Activated naive CD8-positive, alpha-beta T cell treated with anti-CD3 and anti-CD28 coated beads, Interleukin-2, amount 50 U/mL, for 24 hours (primary cell): ENCODE measurements around the gene MID1.

Experiments
- ATAC-seq: fragments of 150-1000 bp; cut with Tn5 transposase; one replicate; pipeline ENCODE4 v1.10.0; 2021
- DNase-seq: peaks from one replicate; pipeline ENCODE4 v3.0.0; 2021
- H3K27ac Mint-ChIP-seq: one replicate; pipeline ENCODE4 v1.8.0; 2021; ENCODE audit warnings: mild to moderate bottlenecking, mixed read lengths
- H3K27me3 Mint-ChIP-seq: one replicate; pipeline ENCODE4 v1.8.0; 2021; ENCODE audit warnings: mixed read lengths
- H3K36me3 Mint-ChIP-seq: one replicate; pipeline ENCODE4 v1.8.0; 2021; ENCODE audit warnings: low read depth, mixed read lengths
- H3K4me1 Mint-ChIP-seq: one replicate; pipeline ENCODE4 v1.8.0; 2021; ENCODE audit warnings: mixed read lengths
- H3K4me3 Mint-ChIP-seq: one replicate; pipeline ENCODE4 v1.8.0; 2021; ENCODE audit warnings: mild to moderate bottlenecking, moderate library complexity, mixed read lengths
- H3K9me3 Mint-ChIP-seq: one replicate; pipeline ENCODE4 v1.8.0; 2021; ENCODE audit warnings: mixed read lengths

Gene MID1

GRCh38 chrX:10414156-10414824 lies 206.1 kb downstream of the MID1 start:
- ATAC-seq (no peak), DNase-seq (no peak)
- Mint-ChIP-seq H3K4me1 (no peaks in the 10 kb centered on the region), H3K27me3 (no peaks in the 10 kb centered on the region), H3K9me3 (no peaks in the 10 kb centered on the region), H3K36me3 (no peaks in the 10 kb centered on the region), H3K27ac (no peak overlapping the region), H3K4me3 (no peak overlapping the region)

- H3K4me3 Mint-ChIP-seq, result no peak overlapping the region
- no peak overlapping the region for H3K27ac Mint-ChIP-seq
- H3K27me3 Mint-ChIP-seq, result no peaks in the 10 kb centered on the region
- DNase-seq, result no peak
- H3K36me3 Mint-ChIP-seq, result no peaks in the 10 kb centered on the region
- no peaks in the 10 kb centered on the region for H3K9me3 Mint-ChIP-seq
- no peaks in the 10 kb centered on the region for H3K4me1 Mint-ChIP-seq
- no peak for ATAC-seq
Measured at GRCh38 chrX:10404436-10404835, 215.9 kb downstream of the MID1 start.

GRCh38 chrX:10401239-10401638 lies 219.1 kb downstream of the MID1 start:
- DNase-seq (no peak), ATAC-seq (no peak)
- H3K27ac Mint-ChIP-seq, result no peak overlapping the region
- no peaks in the 10 kb centered on the region for H3K27me3 Mint-ChIP-seq
- no peaks in the 10 kb centered on the region for H3K9me3 Mint-ChIP-seq
- no peak overlapping the region for H3K4me3 Mint-ChIP-seq
- H3K4me1 Mint-ChIP-seq, result no peaks in the 10 kb centered on the region
- H3K36me3 Mint-ChIP-seq, result no peaks in the 10 kb centered on the region

- Mint-ChIP-seq H3K4me3 (no peak overlapping the region), H3K36me3 (no peaks in the 10 kb centered on the region), H3K27me3 (no peaks in the 10 kb centered on the region), H3K9me3 (no peaks in the 10 kb centered on the region), H3K4me1 (peaks cover 2% of the 10 kb centered on the region), H3K27ac (no peak overlapping the region)
- DNase-seq (no peak), ATAC-seq (no peak)
Measured at GRCh38 chrX:10399043-10399741, 221.2 kb downstream of the MID1 start.

GRCh38 chrX:10398215-10398614 lies 222.2 kb downstream of the MID1 start:
- ATAC-seq (no peak), DNase-seq (no peak)
- no peaks in the 10 kb centered on the region for H3K27me3 Mint-ChIP-seq
- no peak overlapping the region for H3K4me3 Mint-ChIP-seq
- H3K36me3 Mint-ChIP-seq, result no peaks in the 10 kb centered on the region
- no peaks in the 10 kb centered on the region for H3K9me3 Mint-ChIP-seq
- H3K4me1 Mint-ChIP-seq, result peaks cover 2% of the 10 kb centered on the region
- H3K27ac Mint-ChIP-seq, result no peak overlapping the region

GRCh38 chrX:10397349-10397748 lies 223.0 kb downstream of the MID1 start:
- ATAC-seq, result no peak
- Mint-ChIP-seq H3K36me3 (no peaks in the 10 kb centered on the region), H3K4me1 (peaks cover 2% of the 10 kb centered on the region), H3K9me3 (no peaks in the 10 kb centered on the region), H3K4me3 (no peak overlapping the region), H3K27me3 (no peaks in the 10 kb centered on the region), H3K27ac (no peak overlapping the region)
- no peak for DNase-seq

GRCh38 chrX:10395643-10396042 lies 224.7 kb downstream of the MID1 start:
- Mint-ChIP-seq H3K9me3 (no peaks in the 10 kb centered on the region), H3K36me3 (no peaks in the 10 kb centered on the region), H3K4me1 (peaks cover 2% of the 10 kb centered on the region), H3K27ac (no peak overlapping the region), H3K4me3 (no peak overlapping the region), H3K27me3 (no peaks in the 10 kb centered on the region)
- DNase-seq, result no peak
- no peak for ATAC-seq
